Activated T-cell treated with anti-CD3 and anti-CD28 coated beads, Interleukin-2, amount 50 U/mL, for 72 hours (primary cell): ENCODE measurements around the gene DENND5A. TPM values are rescaled to one million over a fixed set of nuclear protein-coding genes. Genes with fewer than 3 reads are reported as not detected.

Experiments used
- ATAC-seq, 2 donors: fragments of 150-1000 bp; cut with Tn5 transposase; replicated peaks in 1 of 2; 2 replicates each; pipeline ENCODE4 v1.10.0; 2021; ENCODE audit warnings: moderate library complexity in 2 of 2, mild to moderate bottlenecking in 1 of 2
- DNase-seq, 2 donors: peaks; one replicate each; pipeline ENCODE4 v3.0.0; 2021 to 2022; ENCODE audit warnings: mixed read lengths in 1 of 2
- H3K27ac Mint-ChIP-seq: one replicate; pipeline ENCODE4 v1.8.0; 2022; ENCODE audit warnings: mild to moderate bottlenecking, moderate library complexity, mixed read lengths
- H3K27me3 Mint-ChIP-seq: one replicate; pipeline ENCODE4 v1.8.0; 2022; ENCODE audit warnings: low read depth, mixed read lengths
- H3K36me3 Mint-ChIP-seq, 2 donors: one replicate each; pipeline ENCODE4 v1.8.0; 2022; ENCODE audit warnings: mixed read lengths in 2 of 2, mild to moderate bottlenecking in 1 of 2; ENCODE audit not compliant: insufficient read depth in 2 of 2
- H3K4me1 Mint-ChIP-seq: one replicate; pipeline ENCODE4 v1.8.0; 2022; ENCODE audit warnings: low read depth, mixed read lengths
- H3K4me3 Mint-ChIP-seq, 2 donors: one replicate each; pipeline ENCODE4 v1.8.0; 2022; ENCODE audit warnings: mild to moderate bottlenecking in 2 of 2, mixed read lengths in 2 of 2, moderate library complexity in 2 of 2
- H3K9me3 Mint-ChIP-seq, 2 donors: one replicate each; pipeline ENCODE4 v1.8.0; 2022; ENCODE audit warnings: mixed read lengths in 2 of 2
- total RNA-seq, 2 donors: library from RNA; stranded (reverse); gene quantifications; one replicate each; pipeline ENCODE4 v1.2.3, GENCODE V29; 2022

The DENND5A gene
- total RNA-seq, 2 donors from 2014 or later = 54.2 to 62.7 TPM

GRCh38 chr11:9089061-9089460, 176.1 kb downstream of the DENND5A start:
- Mint-ChIP-seq H3K36me3 (no peaks in the 10 kb centered on the region), H3K4me1 (peaks cover 7% of the 10 kb centered on the region), H3K9me3 (no peaks in the 10 kb centered on the region), H3K27me3 (peaks cover 67% of the 10 kb centered on the region), H3K27ac (no peak overlapping the region), H3K4me3 (no peak overlapping the region)
- ATAC-seq = no peak
- no peak for DNase-seq

Other genes starting within 250 kb of the DENND5A start
- under 1 TPM in 1 of 2 donors, not detected in 1; 0.37 TPM for gene SCUBE2, start 173.8 kb downstream of the DENND5A start, total RNA-seq
- gene TMEM41B, start 49.2 kb upstream of the DENND5A start, total RNA-seq = 10 to 100 TPM; 35.4 to 38.1 TPM
- 100 to 1,000 TPM; 122 to 125 TPM for gene IPO7, start 119.3 kb upstream of the DENND5A start, total RNA-seq
- gene ZNF143, start 195.7 kb upstream of the DENND5A start, total RNA-seq = 10 to 100 TPM; 21.8 to 29.1 TPM